Measurements from ENCODE around the gene U2AF2.
A peak's percentile ranks its signal among the peaks of the same experiment; 100 is the strongest.

Gene U2AF2

DNA sequence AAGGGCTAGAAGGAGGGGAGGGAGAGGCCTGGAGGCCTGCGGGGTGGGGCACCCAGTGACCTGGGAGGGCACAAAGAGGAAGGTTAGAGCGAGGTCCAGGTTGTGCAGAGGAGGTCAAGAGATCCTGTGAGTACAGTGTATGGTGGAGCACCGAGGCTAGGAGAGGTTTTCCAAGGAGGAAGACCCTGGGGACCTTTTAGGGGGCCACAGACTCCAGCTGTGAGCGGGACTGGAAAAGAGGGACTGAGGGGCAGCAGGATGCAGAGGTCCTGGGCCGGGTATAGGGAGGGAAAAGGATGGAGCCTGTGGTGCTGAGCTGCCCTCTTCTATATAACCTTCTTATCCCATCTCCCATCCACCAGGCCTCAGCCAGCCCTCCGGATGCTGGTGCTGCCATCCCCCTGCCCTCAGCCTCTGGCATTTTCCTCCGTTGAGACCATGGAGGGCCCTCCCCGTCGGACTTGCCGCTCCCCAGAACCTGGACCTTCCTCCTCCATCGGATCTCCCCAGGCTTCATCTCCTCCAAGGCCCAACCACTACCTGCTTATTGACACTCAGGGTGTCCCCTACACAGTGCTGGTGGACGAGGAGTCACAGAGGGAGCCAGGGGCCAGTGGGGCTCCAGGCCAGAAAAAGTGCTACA, 10.5 kb upstream of the U2AF2 start:
- H3K9me3 ChIP-seq (ENCODE audit: control insufficient read depth, insufficient read depth, low read length) = no peaks in the 10 kb centered on the region
- H3K4me1 ChIP-seq (ENCODE audit: insufficient read depth, low read length) = no peaks in the 10 kb centered on the region; the same call in 1 of the 2 replicates
- peak overlapping the region; percentile 65 for H3K9ac ChIP-seq (ENCODE audit: low read depth, low read length)
- H3K36me3 ChIP-seq (ENCODE audit: insufficient read depth, low read length) = peaks cover 9% of the 10 kb centered on the region

DNA sequence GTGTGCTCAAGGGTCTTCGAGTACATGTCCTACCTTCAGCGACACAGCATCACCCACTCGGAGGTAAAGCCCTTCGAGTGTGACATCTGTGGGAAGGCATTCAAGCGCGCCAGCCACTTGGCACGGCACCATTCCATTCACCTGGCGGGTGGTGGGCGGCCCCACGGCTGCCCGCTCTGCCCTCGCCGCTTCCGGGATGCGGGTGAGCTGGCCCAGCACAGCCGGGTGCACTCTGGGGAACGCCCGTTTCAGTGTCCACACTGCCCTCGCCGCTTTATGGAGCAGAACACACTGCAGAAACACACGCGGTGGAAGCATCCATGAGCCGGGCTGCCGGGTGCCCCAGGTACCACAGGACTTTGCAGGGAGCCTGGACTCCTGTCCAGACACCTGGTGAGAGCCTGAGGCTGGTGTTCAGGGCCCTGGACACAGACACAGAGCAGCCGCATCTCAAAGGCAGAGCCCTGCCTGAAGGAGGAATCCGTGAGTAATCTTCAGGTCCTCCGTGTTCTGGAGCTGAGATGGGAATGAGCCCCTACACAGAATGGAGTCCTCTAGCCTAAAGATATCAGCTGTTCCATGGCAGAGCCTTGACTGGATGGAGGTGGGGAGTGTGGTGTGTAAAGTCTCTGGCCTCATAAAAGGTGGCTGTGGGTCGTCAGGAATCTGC, 9.9 kb upstream of the U2AF2 start:
- H3K36me3 ChIP-seq (ENCODE audit: insufficient read depth, low read length) = peaks cover 9% of the 10 kb centered on the region
- H3K9me3 ChIP-seq (ENCODE audit: control insufficient read depth, insufficient read depth, low read length) = no peaks in the 10 kb centered on the region
- no peak overlapping the region for H3K9ac ChIP-seq (ENCODE audit: low read depth, low read length)
- H3K4me1 ChIP-seq (ENCODE audit: insufficient read depth, low read length) = no peaks in the 10 kb centered on the region; the same call in 1 of the 2 replicates

DNA sequence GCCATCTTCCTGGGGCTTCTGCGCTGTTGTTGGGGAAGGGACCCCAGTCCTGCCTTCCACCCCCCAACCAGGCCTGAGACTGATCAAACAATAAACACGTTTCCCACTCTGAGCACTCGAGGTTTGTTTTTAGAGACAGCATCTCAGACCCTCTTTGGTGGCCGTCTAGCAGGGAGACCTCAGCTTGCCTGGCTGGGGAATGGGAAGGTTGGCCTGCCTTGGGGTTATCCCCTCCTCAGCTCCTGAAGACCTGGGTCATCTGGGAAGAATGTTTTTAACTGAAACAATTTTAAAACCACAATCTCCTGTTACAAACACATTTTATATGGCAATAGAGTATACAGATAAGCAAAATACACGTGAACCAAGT, 9.3 kb upstream of the U2AF2 start:
- H3K9ac ChIP-seq (ENCODE audit: low read depth, low read length) = no peak overlapping the region

DNA sequence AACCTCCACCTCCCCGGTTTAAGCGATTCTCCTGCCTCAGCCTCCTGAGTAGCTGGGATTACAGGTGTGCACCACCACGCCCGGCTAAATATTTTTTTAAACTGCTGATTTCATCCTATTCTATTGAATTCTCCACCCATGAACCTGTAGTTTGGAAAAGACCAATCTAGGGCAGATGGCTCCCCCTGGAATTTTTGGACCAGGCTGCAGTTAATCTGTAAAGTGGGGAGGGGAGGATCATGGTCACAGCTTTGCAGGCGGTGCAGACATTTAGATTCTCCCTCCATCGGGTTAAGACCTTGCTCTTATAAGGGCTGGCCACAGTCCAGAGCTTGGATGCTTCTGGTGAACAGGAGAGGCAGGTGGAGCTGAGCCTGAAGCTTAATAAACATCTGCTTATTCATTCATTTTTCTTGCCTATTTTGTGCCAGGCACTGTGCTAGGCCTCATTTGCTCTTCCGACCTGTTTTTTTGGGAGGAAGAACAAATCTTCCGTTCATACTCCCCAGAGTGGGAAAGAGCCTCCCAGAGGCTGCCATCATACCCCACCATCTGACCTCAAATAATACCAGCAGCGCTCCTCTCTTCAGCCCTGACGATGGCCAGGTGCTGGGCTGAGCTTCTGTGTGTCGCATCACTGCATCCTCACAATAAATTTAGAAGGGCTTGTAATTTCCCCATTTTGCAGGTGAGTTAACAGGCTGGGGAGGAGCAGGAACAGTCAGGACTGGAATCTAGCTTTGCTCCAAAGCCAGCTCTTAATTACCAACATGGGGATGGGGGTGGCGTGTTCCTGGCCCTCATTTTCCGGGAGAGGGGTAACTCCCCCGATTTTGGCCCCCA, 7.7 kb upstream of the U2AF2 start:
- Histone ChIP-seq H3K9me3 (ENCODE audit: control insufficient read depth, insufficient read depth, low read length) (no peaks in the 10 kb centered on the region), H3K9ac (ENCODE audit: low read depth, low read length) (peak overlapping the region; percentile 92), H3K4me1 (ENCODE audit: insufficient read depth, low read length) (no peaks in the 10 kb centered on the region; the same call in 1 of the 2 replicates), H3K36me3 (ENCODE audit: insufficient read depth, low read length) (peaks cover 9% of the 10 kb centered on the region)

More for the DNA sequence above, 9.3 kb upstream of the U2AF2 start:
- H3K4me1 ChIP-seq (ENCODE audit: insufficient read depth, low read length) = no peaks in the 10 kb centered on the region; the same call in 1 of the 2 replicates
- no peaks in the 10 kb centered on the region for H3K9me3 ChIP-seq (ENCODE audit: control insufficient read depth, insufficient read depth, low read length)
- H3K36me3 ChIP-seq (ENCODE audit: insufficient read depth, low read length) = peaks cover 9% of the 10 kb centered on the region

DNA sequence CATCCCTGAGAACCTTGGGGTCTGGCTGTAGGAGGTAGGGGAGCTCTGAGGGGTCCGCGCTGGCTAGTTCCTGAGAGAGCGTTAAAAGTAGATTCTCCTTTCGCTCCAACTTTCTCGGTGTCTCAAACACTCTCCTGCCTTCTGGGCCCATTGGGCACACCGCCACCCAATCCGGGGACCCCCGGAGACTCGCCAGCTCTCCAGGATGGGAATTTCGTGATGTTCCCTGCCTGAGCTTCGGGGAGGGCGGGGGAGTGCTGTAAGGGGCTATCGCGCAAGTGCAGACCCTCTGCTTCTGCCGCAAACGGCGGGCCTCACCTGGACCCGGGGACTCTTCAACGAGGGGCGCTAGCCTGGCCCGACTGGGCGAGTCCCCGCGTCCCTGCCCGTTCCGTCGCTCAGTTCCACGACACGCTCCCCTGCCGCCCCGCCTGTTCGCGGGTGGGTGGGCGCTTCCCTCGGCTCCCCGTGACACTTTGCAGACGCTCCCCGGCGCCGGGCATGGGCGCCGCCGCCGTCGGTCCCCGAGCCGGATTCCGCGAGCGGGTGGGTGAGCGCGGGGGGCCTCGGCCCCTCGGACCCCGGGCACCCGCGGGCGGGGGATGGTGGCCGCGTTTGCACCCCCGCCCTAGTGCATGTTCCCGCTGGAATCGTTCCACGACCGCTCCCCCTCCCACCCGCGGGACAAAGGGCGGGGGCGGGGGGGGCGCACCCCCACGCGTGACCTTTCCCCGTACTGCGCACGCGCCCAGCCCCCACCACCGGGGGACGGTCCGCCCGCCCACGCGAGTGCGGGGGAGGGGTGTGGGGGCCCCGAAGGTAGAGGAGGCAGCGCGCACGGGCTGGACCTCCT, 6.9 kb upstream of the U2AF2 start, which contains the start of gene CCDC106:
CCDC106 (plus strand) TSS at position 481 of the 853 bp plus-strand sequence. CDS start 835 bp downstream, outside the sequence.
- H3K9ac ChIP-seq (ENCODE audit: low read depth, low read length) = peak within 1 kb of the TSS; percentile 92
- peaks cover 9% of the 10 kb centered on the region for H3K36me3 ChIP-seq (ENCODE audit: insufficient read depth, low read length)
- H3K9me3 ChIP-seq (ENCODE audit: control insufficient read depth, insufficient read depth, low read length) = no peaks in the 10 kb centered on the region
- H3K4me1 ChIP-seq (ENCODE audit: insufficient read depth, low read length) = no peaks in the 10 kb centered on the region; the same call in 1 of the 2 replicates

DNA sequence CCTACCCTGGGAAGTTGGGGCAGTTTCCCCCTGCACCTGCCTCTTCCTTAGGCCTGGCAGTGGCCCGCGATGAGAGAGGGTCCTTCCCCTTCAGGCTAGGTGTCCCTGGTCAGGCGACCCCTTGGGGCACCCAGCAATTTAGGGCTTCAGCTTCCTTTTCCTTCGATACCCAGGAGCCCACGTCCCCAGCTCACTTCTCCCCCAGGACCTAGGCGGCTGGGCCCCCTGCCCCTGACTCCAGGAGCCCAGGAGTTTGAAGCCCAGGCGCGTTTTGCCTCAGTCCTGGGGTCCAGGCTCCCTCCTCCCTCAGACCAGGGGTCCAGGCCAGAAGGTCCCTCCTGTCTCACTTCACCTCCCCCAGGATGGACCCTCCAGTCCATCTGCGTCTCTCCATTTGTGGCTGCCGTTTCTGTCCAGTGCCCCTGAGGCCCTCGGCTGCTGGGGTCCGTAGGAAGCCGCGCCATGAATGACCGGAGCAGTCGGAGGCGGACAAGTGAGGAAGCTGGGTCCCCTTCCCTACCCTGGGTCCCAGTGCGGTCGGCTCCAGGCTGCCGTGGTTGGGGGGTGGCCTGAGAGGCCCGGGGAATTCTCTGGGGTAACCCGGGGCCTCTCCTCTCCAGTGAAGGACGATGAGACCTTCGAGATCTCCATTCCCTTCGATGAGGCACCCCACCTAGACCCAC, 6.1 kb upstream of the U2AF2 start:
- Histone ChIP-seq H3K9me3 (ENCODE audit: control insufficient read depth, insufficient read depth, low read length) (no peaks in the 10 kb centered on the region), H3K9ac (ENCODE audit: low read depth, low read length) (peak overlapping the region; percentile 92; the same call in 1 of the 2 replicates), H3K4me1 (ENCODE audit: insufficient read depth, low read length) (no peaks in the 10 kb centered on the region; the same call in 1 of the 2 replicates), H3K36me3 (ENCODE audit: insufficient read depth, low read length) (peaks cover 9% of the 10 kb centered on the region)

DNA sequence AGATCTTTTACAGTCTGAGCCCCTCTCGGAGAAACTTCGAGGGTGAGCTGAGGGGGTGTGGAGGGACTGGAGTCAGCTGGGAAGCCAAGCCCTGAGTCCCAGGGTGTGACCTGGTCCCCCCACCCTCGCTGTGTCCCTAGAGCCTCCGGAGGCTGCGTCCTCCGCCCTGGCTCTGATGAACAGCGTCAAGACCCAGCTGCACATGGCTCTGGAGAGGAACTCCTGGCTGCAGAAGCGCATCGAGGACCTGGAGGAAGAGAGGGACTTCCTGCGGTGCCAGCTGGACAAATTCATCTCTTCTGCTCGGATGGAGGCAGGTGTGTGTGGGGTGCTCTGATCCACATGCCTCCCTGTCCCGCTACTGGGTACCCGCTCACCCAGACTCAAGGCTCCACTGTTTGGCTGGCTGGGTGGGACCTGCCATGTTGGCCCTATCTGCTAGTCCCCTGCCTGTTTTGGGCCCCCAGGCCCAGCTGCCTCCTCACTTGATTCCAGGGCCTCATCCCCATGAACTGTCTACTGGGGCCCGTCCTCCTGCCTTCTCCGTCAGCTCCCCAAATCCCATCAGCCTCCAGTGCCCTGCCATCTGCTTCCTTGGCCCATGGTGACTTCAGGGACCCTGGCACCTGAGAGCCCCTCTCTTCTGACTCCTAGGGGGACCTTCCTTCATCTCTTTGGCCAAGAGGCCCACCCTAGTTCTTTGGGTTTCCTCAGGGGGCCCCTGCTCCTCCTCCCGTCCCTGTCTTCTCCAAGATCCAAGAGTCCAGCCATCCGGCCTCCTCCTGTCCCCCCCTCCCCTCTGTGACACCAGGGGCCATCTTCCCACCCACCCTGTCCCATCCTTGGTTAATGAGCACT, 5.3 kb upstream of the U2AF2 start:
- peaks cover 9% of the 10 kb centered on the region for H3K36me3 ChIP-seq (ENCODE audit: insufficient read depth, low read length)
- no peaks in the 10 kb centered on the region for H3K9me3 ChIP-seq (ENCODE audit: control insufficient read depth, insufficient read depth, low read length)
- no peak overlapping the region for H3K9ac ChIP-seq (ENCODE audit: low read depth, low read length)
- H3K4me1 ChIP-seq (ENCODE audit: insufficient read depth, low read length) = no peaks in the 10 kb centered on the region

DNA sequence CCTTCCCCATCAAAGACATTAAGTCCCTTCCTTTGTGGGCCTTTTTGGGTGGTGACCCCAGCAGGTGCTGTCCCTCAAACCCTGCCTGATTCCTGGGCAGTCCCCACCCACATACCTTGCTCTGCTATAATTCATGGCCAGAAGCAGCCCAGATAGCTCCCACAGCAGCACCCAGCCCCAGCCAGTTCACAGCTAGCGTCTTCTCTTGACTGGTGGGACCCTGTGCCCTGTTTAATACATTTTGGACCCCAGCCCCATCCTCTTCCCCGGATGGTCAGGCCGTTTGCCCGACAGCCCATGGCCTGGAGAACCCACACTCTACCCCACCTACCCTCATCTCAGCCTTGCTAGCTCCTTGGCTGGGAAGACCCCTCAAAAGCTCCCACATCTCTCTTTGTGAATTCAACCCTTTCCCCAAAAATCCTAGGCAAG, 4.7 kb upstream of the U2AF2 start:
- no peaks in the 10 kb centered on the region for H3K4me1 ChIP-seq (ENCODE audit: insufficient read depth, low read length)
- H3K9ac ChIP-seq (ENCODE audit: low read depth, low read length) = no peak overlapping the region
- H3K9me3 ChIP-seq (ENCODE audit: control insufficient read depth, insufficient read depth, low read length) = no peaks in the 10 kb centered on the region
- peaks cover 6% of the 10 kb centered on the region for H3K36me3 ChIP-seq (ENCODE audit: insufficient read depth, low read length)

DNA sequence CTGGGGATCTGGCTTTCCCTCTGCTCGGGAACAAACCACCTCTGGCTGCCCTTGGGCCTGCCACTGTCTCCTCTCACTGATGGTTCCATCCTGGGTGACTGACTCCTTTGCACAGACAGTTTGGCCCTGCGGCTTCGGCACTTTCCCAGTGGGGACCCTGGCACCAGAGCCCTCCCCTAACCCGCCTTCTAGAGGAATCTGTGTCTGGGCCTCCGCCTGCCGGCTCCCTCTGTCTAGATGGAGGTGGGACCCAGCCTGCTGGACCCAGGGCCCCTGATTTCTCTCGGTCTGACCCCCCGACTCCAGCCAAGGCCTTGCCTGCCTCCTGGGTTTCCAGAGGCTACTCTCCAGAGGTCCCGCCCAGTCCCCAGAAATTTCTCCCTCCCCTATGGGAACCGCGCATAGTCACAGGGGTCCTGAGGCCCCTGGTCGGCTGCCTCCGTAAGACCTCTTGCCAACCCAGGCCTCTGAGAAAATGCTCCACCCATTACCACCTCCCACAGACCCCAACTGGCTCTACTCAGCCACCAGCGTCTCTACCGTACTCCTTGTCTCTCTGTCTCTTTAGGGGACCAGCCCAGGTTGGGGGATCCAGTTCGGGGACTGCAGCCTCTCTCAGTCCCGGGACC, 4.1 kb upstream of the U2AF2 start:
- H3K9me3 ChIP-seq (ENCODE audit: control insufficient read depth, insufficient read depth, low read length) = no peaks in the 10 kb centered on the region
- H3K36me3 ChIP-seq (ENCODE audit: insufficient read depth, low read length) = peaks cover under 1% of the 10 kb centered on the region; the same call in 1 of the 2 replicates
- H3K4me1 ChIP-seq (ENCODE audit: insufficient read depth, low read length) = no peaks in the 10 kb centered on the region
- H3K9ac ChIP-seq (ENCODE audit: low read depth, low read length) = no peak overlapping the region

DNA sequence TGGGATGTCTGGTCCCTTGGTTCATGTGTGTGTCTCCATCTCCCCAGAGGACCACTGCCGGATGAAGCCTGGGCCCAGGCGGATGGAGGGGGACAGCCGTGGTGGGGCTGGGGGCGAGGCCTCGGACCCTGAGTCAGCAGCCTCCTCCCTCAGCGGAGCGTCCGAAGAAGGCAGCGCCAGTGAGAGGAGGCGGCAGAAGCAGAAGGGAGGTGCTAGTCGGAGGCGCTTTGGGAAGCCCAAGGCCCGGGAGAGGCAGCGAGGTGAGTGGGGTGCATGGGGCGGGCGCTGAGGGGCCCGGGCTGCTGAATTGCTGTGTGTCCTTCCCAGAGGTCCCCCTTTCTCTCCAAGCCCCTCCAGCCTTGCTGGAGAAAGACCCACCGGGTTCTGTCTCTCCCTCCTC, 3.6 kb upstream of the U2AF2 start:
- no peak overlapping the region for H3K9ac ChIP-seq (ENCODE audit: low read depth, low read length)
- no peaks in the 10 kb centered on the region for H3K4me1 ChIP-seq (ENCODE audit: insufficient read depth, low read length)
- no peaks in the 10 kb centered on the region for H3K9me3 ChIP-seq (ENCODE audit: control insufficient read depth, insufficient read depth, low read length)
- no peaks in the 10 kb centered on the region for H3K36me3 ChIP-seq (ENCODE audit: insufficient read depth, low read length)

DNA sequence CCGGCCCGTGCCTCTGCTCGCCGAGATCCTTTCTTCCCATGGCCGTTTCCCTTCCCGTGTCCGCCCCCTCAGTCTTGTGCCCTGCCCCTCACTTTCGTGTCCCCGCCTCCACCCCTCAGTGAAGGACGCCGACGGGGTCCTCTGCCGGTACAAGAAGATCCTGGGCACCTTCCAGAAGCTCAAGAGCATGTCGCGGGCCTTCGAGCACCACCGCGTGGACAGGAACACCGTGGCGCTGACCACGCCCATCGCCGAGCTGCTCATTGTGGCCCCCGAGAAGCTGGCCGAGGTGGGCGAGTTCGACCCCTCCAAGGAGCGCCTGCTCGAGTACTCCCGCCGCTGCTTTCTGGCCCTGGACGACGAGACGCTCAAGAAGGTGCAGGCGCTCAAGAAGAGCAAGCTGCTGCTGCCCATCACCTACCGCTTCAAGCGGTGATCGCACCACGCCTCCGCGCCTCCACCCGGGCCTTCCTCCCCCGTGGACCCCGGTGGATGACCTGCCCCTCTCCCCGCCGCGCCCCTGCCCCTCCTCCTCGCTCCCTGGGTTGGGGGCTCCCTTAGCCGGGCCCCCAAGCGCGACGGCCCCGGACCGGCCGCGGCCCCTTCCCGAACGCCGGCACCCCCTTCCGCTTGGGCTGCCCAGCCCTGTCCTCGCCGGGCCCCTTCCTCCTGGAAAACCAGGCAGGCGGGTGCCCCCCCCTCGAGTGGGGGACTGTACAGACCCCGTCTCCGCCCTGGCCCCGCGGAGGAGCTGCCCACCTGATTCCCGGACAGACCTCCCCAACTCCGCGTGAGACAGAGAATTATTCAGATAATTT, 2.3 kb upstream of the U2AF2 start:
- Histone ChIP-seq H3K9ac (ENCODE audit: low read depth, low read length) (peak overlapping the region; percentile 96), H3K9me3 (ENCODE audit: control insufficient read depth, insufficient read depth, low read length) (no peaks in the 10 kb centered on the region), H3K36me3 (ENCODE audit: insufficient read depth, low read length) (no peaks in the 10 kb centered on the region), H3K4me1 (ENCODE audit: insufficient read depth, low read length) (peaks cover 12% of the 10 kb centered on the region)
